ENCODE data around the gene SH3PXD2A. TPM values are rescaled to one million over a fixed set of nuclear protein-coding genes. Genes with fewer than 3 reads are reported as not detected.

SH3PXD2A gene
- total and polyA plus RNA-seq, 2 of the 4 experiments (the other 2 are of a cell fraction) = 6.3 to 23.0 TPM

- TF ChIP-seq CTCF (conservative IDR thresholded peaks at IDR 0.05; ENCODE audit: low read depth, low read length) (no peak), MAZ (IDR thresholded peaks at IDR 0.05; ENCODE audit: borderline replicate concordance, low read depth, low read length) (no peak), FOS (IDR thresholded peaks at IDR 0.05; ENCODE audit: low read depth, low read length) (no peak), POLR2A (IDR thresholded peaks at IDR 0.05; ENCODE audit: low read depth, low read length) (no peak)
These were observed 117.5 kb downstream of the SH3PXD2A start (continued) for GRCh38 chr10:103737735-103738367.

GRCh38 chr10:103736763-103737162 lies 118.6 kb downstream of the SH3PXD2A start:
- Histone ChIP-seq H3K27me3 (ENCODE audit: control insufficient read depth, insufficient read depth, low read length) (no peaks in the 10 kb centered on the region), H3K9ac (ENCODE audit: low read depth, low read length) (no peak overlapping the region), H4K91ac (ENCODE audit: insufficient read depth, low read depth, low read length) (no peak overlapping the region), H3K4ac (ENCODE audit: low read depth, low read length) (no peak overlapping the region), H2BK20ac (ENCODE audit: low read depth, low read length) (no peak overlapping the region), H2BK5ac (ENCODE audit: low read depth, low read length, poor library complexity, severe bottlenecking) (no peak overlapping the region), H3K14ac (replicated peaks; ENCODE audit: low read depth, low read length) (no peak overlapping the region), H3K4me2 (ENCODE audit: low read depth, low read length) (no peak overlapping the region), H3K27ac (ENCODE audit: insufficient read depth, low read length) (no peak overlapping the region), H3K18ac (ENCODE audit: low read depth, low read length) (no peak overlapping the region), H3K79me1 (ENCODE audit: low read depth in 1 of 2, low read length in 2 of 2) (peaks cover 0 to 25% of the 10 kb centered on the region in 2 experiments; a peak in 2 of 4 replicates), H3K4me3 (ENCODE audit: insufficient read depth, low read depth, low read length) (no peak overlapping the region), H4K8ac (ENCODE audit: low read depth in 2 of 2, low read length in 2 of 2) (no peak overlapping the region), H4K5ac (ENCODE audit: low read depth, low read length) (no peak overlapping the region), H4K20me1 (ENCODE audit: insufficient read depth, low read length) (no peaks in the 10 kb centered on the region), H2AFZ (replicated peaks; ENCODE audit: low read length, poor library complexity) (no peak overlapping the region), H2AK5ac (ENCODE audit: low read depth, low read length) (no peak overlapping the region), H3K4me1 (ENCODE audit: control insufficient read depth, insufficient read depth, low read length) (peaks cover 26% of the 10 kb centered on the region), H2BK15ac (ENCODE audit: low read depth, low read length) (no peak overlapping the region), H3K23ac (ENCODE audit: low read depth, low read length) (no peak overlapping the region), H3K36me3 (ENCODE audit: control insufficient read depth, insufficient read depth, low read length) (no peaks in the 10 kb centered on the region), H3K56ac (ENCODE audit: extremely low read depth, insufficient read depth, low read length) (no peak overlapping the region), H3K9me1 (ENCODE audit: insufficient read depth, low read length) (peaks cover 25% of the 10 kb centered on the region), H3K9me3 (ENCODE audit: control insufficient read depth, insufficient read depth, low read length) (no peaks in the 10 kb centered on the region), H2BK120ac (ENCODE audit: low read depth, low read length) (no peak overlapping the region), H2AK9ac (replicated peaks; ENCODE audit: low read depth, low read length, poor library complexity) (no peak overlapping the region)
- intact Hi-C loops (cut with micrococcal nuclease) = no loop called here
- POLR2A ChIA-PET (ENCODE audit: unreplicated experiment) = no interaction called here
- no peak for TF ChIP-seq MXI1 (IDR thresholded peaks at IDR 0.05; ENCODE audit: borderline replicate concordance, low read depth, low read length)
- peak; percentile 47; the same call in 1 of the 2 replicates for TF ChIP-seq RFX5 (IDR thresholded peaks at IDR 0.05; ENCODE audit: low read depth, low read length)
- 0 out of 2 replicates have a peak, but pooled peaks have one; percentile 3 for TF ChIP-seq CTCF (conservative IDR thresholded peaks at IDR 0.05; ENCODE audit: low read depth, low read length)
- dilution Hi-C loops (cut with HindIII; ENCODE audit: low sequenced_read_pairs, unreplicated experiment) = no loop called here
- ATAC-seq (ENCODE audit: low read depth) = no peak
- CTCF ChIA-PET = no interaction called here
- WGBS, 2 experiments (ENCODE audit: extremely low coverage in 2 of 2, insufficient read length in 1 of 2) = 100% methylated on average over 2 of the region's 3 CpGs; no CpG with 5 or more reads in 1 of the 2 experiments
- in situ Hi-C loops (cut with MboI; ENCODE audit: low sequenced_read_pairs) = no loop called here
- no peak for DNase-seq
- no TSS peak for BruUV-seq (replicated peaks)
